MG63 (cell line): ENCODE results near the gene WDR70. TPM values are rescaled to one million over a fixed set of nuclear protein-coding genes. Genes with fewer than 3 reads are reported as not detected.
"Not testable (repeated sequence)": the region's sequence is repeated elsewhere in the genome, so short reads cannot be mapped to it uniquely, and the experiment has no call there.

Experiments
- DNase-seq: peaks from one replicate; pipeline ENCODE4 v3.0.0-alpha.2; 2020
- H3K27me3 ChIP-seq: fragments of 250-450 bp; sonication (Bioruptor Pico); 2 replicates; pipeline ENCODE4 v1.5.1; 2020; ENCODE audit warnings: mild to moderate bottlenecking, moderate library complexity
- H3K36me3 ChIP-seq: fragments of 250-450 bp; sonication (Bioruptor Pico); 2 replicates; pipeline ENCODE4 v1.5.1; 2020; ENCODE audit warnings: mild to moderate bottlenecking, moderate library complexity
- H3K4me3 ChIP-seq: fragments of 250-450 bp; sonication (Bioruptor Pico); 2 replicates; pipeline ENCODE4 v1.5.1; 2020; ENCODE audit warnings: mild to moderate bottlenecking, moderate library complexity
- H3K9me3 ChIP-seq: fragments of 250-450 bp; sonication (Bioruptor Pico); 2 replicates; pipeline ENCODE4 v1.5.1; 2020; ENCODE audit warnings: mild to moderate bottlenecking, moderate library complexity
- total RNA-seq: library from RNA; depleted of rRNA; stranded (reverse); fragments of >200 nt; shearing (Covaris generic); gene quantifications from 2 replicates; pipeline ENCODE4 v1.2.3, GENCODE V29; 2014; ENCODE audit warnings: low replicate concordance

Gene WDR70
- total RNA-seq, 1 experiment from 2014 or later, result 37.9 TPM

DNA sequence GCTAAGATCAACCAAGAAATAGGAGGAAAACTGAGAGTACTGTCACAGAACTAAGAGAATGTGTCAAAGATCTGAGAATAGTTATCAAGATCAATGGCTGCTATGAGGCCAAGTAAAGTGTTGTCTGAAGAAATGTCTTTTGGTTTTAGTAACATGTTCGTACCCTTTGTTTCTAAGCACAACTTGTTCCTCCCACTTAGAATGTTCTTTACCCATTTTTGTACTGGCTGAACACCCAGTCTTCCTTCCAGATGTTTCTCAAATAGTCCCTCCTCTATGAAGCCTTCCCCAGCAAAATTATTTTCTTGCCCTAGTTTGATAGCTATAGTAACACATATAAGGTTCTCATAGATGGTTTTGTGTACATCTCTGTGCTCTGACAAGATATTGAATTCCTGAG is 191.5 kb downstream of the WDR70 start:
- Histone ChIP-seq H3K9me3 (no peaks in the 10 kb centered on the region), H3K36me3 (no peaks in the 10 kb centered on the region; the same call in 1 of the 2 replicates), H3K4me3 (no peak overlapping the region), H3K27me3 (no peaks in the 10 kb centered on the region)
- DNase-seq, result no peak

DNA sequence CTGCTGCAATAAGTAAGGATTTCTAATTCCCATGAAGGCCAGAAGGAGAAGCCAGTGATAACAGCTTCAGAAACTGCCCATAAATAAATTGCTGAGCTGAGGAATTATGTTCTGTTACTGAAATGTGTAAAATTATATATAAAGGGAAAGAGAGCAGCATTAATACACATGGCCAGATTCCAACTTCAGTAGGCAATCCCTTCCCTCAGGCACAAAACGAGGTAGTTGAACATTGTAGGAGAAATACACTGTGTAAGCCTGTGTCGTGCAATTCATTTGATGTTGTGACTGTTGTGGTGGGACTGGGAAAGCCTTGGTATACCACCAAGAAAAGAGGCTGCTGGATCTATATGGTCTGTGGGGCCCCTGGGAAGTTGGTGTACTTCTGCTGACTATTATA is 192.9 kb downstream of the WDR70 start:
- H3K36me3 ChIP-seq, result no peaks in the 10 kb centered on the region; the same call in 1 of the 2 replicates
- H3K27me3 ChIP-seq, result no peaks in the 10 kb centered on the region
- no peak for DNase-seq
- no peak overlapping the region for H3K4me3 ChIP-seq
- H3K9me3 ChIP-seq, result no peaks in the 10 kb centered on the region

DNA sequence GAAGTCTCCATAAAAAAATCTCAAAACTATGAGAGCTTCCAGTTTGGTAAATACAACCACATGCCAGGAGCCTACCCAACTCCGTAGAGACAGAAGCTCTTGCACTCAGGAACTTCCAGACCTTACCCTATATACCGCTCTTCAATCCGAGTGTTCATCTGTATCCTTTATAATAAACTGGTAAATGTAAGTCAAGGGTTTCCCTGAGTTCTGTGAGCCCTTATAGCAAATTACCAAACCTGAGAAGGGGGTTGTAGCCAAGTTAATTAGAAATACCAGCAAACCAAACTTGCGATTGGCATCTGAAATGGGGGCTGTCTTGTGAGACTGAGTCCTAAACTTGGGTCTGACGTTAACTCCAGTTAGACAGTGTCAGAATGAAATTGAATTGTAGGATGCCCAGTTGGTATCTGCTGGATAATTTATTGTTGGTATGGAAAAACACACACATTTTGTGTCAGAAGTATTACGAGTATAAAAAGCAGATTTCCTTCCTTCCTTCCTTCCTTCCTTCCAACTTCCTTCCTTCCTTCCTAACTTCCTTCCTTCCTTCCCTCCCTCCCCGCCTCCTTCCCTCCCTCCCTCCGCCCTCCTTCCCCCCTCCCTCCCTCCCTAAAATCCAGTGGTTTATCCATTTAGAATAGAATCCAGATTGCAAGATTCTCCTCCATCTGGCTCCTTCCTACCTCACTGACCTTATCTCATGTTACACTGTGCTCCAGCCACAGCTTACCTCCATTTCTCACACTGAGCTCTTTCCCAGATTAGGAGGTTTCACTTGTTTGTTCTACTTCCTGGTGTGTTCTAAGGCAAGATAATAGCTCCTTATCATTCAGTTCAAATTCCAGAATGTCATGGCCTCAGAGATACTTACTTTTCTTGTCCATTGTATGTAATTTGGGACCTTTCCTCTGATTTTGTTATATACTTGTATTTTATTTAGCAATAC is 196.7 kb downstream of the WDR70 start:
- DNase-seq, result no peak
- no peaks in the 10 kb centered on the region for H3K9me3 ChIP-seq
- H3K36me3 ChIP-seq, result no peaks in the 10 kb centered on the region; the same call in 1 of the 2 replicates
- no peak overlapping the region for H3K4me3 ChIP-seq
- no peaks in the 10 kb centered on the region for H3K27me3 ChIP-seq

DNA sequence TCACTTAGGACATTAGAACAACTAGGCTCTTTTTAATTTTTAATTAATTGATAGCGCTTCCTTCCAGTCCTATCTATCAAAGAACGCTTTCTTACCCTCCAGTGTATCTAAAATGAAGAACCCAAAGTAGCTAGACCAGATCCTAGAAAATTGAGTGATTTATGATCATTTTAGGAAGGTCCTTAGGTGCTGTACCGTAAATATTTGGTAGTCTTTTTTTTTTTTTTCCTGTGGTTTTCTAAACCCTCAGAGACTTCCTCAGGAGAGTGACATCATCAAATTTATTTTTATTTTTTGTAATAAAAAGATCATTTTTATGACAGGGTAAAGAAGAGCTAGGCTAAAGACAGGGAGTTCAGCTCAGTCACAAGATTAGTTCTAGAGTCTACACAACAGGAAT is 197.4 kb downstream of the WDR70 start:
- H3K36me3 ChIP-seq, result no peaks in the 10 kb centered on the region; the same call in 1 of the 2 replicates
- no peak for DNase-seq
- no peak overlapping the region for H3K4me3 ChIP-seq
- no peaks in the 10 kb centered on the region for H3K9me3 ChIP-seq
- H3K27me3 ChIP-seq, result no peaks in the 10 kb centered on the region

DNA sequence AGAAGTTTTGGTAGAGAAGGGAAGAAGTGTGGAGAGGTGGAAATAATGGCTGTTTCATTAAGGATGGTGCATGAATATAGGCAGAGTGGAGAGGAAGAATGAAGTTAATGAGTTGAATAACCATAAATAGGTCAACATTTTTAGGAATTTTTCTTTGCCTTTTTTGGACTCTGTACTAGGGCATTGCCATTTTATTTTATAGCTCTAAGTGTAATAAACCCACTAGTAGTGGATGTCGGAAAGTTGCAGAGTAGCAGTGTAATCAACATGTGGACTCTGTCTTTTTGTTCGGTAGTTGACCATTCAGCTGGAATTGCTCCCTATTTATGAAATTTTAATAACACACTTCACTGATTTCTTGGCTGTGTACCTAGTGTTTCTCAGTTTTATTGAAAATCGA is 199.1 kb downstream of the WDR70 start:
- Histone ChIP-seq H3K4me3 (no peak overlapping the region), H3K9me3 (no peaks in the 10 kb centered on the region), H3K27me3 (no peaks in the 10 kb centered on the region), H3K36me3 (no peaks in the 10 kb centered on the region)
- no peak for DNase-seq

DNA sequence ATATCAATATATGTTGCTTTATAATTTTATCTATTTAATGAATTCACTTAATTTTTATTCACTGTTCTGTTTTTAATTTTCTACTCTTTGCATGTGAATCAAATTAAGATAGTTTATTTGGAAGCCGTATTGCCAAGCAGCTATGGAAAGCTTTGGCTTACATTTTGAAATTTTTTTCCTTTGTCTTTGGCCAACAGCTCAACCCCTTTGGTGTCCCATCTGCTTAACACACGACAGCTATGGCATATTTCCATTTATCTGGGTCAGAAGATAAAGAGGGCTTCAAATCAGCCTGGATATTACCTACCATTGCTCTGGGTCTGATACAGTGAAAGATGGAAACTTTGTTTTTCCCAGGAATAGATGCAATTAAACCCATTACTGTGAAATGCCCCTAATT is 201.0 kb downstream of the WDR70 start:
- DNase-seq, result no peak
- no peaks in the 10 kb centered on the region for H3K27me3 ChIP-seq
- H3K36me3 ChIP-seq, result no peaks in the 10 kb centered on the region
- no peaks in the 10 kb centered on the region for H3K9me3 ChIP-seq
- H3K4me3 ChIP-seq, result no peak overlapping the region

DNA sequence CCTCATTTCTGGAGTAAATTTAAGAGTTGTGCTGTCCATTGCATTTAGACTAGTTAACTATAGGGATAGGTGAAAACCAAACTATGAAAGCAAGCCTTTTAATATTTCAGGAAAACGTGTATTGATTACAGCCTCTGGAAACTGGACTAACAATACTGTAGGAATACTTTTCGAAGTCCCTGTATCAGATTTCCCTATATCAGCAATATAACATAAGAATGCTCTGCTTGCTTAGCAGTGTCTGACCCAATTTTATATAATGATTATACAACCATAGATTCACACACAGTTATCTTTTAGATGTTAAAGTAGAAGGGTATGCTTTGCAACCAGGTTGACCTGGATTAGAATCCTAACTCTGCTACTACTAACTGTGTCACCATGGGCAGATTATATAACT is 203.1 kb downstream of the WDR70 start:
- DNase-seq, result no peak
- no peaks in the 10 kb centered on the region for H3K36me3 ChIP-seq
- H3K9me3 ChIP-seq, result no peaks in the 10 kb centered on the region
- H3K27me3 ChIP-seq, result no peaks in the 10 kb centered on the region
- H3K4me3 ChIP-seq, result no peak overlapping the region

DNA sequence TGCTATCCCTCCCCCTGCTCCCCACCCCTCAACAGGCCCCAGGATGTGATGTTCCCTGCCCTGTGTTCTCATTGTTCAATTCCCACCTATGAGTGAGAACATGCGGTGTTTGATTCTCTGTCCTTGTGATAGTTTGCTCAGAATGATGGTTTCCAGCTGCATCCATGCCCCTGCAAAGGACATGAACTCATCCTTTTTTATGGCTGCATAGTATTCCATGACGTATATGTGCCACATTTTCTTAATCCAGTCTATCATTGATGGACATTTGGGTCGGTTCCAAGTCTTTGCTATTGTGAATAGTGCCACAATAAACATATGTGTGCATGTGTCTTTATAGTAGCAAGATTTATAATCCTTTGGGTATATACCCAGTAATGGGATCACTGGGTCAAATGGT is 214.2 kb downstream of the WDR70 start:
- H3K9me3 ChIP-seq, DNase-seq, H3K36me3 ChIP-seq, H3K4me3 ChIP-seq, H3K27me3 ChIP-seq: not testable (repeated sequence)

DNA sequence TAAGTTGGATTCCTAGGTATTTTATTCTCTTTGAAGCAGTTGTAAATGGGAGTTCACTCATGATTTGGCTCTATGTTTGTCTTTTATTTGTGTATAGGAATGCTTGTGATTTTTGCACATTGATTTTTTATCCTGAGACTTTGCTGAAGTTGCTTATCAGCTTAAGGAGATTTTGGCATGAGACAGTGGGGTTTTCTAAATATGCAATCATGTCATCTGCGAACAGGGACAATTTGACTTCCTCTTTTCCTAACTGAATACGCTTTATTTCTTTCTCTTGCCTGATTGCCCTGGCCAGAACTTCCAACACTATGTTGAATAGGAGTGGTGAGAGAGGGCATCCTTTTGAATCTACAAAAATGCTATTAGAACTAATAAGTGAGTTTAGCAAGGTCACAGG is 215.7 kb downstream of the WDR70 start:
- DNase-seq, H3K9me3 ChIP-seq, H3K36me3 ChIP-seq, H3K27me3 ChIP-seq, H3K4me3 ChIP-seq: not testable (repeated sequence)

DNA sequence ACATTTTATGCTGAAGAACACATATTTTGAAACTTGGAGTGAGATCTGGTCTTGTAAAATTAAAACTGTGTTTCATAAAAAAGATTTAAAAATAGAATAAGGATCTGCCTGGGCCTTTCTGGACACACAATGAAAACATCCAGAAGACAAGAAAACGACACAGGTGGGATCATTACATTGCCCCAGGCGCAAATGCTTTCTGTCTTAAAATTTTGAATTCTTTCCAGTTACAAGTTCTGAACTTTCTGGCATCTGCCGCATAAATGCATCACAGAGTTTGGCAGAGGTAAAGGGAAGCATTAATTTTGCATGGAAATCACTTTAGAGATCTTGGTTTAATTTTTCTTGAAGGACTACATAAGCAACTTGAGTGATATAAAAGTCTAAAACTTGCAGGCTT is 219.6 kb downstream of the WDR70 start:
- DNase-seq, result no peak
- no peaks in the 10 kb centered on the region for H3K27me3 ChIP-seq

DNA sequence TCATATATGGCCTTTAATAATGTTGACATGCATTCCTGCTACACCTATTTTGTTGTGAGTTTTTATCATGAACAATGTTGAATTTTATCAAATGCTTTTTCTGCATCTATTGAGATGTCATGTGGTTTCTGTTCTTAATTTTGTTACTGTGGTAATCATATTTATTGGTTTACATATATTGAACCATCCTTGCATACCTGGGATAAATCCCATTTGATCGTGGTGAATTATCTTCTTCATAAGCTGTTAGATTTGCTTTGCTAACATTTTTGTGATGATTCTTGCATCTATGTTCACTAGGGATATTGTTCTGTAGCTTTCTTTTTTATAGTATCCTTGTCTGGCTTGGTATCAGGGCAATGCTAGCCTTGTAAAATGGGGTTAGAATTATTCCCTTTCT is 222.0 kb downstream of the WDR70 start:
- H3K9me3 ChIP-seq, result peaks cover 8% of the 10 kb centered on the region
- no peak overlapping the region for H3K4me3 ChIP-seq
- H3K27me3 ChIP-seq, result no peaks in the 10 kb centered on the region
- no peak for DNase-seq
- no peaks in the 10 kb centered on the region for H3K36me3 ChIP-seq

More for the DNA sequence above, 219.6 kb downstream of the WDR70 start:
- Histone ChIP-seq H3K9me3 (peaks cover 8% of the 10 kb centered on the region), H3K4me3 (no peak overlapping the region), H3K36me3 (no peaks in the 10 kb centered on the region)

DNA sequence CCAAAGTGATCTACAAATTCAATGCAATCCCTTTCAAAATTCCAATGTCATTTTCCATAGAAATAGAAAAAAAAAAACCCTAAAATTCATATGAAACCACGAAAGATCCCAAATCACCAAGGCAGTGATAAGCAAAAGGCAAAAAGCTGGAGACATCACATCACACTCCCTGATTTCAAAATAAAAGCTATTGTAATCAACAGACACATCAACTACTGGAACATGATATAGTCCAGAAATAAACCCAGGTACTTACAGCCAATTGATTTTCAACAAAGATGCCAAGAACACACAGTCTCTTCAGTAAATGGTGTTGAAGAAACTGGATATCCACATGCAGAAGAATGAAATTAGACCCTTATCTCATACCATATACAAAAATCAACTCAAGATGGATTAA is 224.0 kb downstream of the WDR70 start:
- Histone ChIP-seq H3K9me3 (peaks cover 8% of the 10 kb centered on the region), H3K27me3 (no peaks in the 10 kb centered on the region), H3K4me3 (no peak overlapping the region), H3K36me3 (no peaks in the 10 kb centered on the region)
- no peak for DNase-seq

DNA sequence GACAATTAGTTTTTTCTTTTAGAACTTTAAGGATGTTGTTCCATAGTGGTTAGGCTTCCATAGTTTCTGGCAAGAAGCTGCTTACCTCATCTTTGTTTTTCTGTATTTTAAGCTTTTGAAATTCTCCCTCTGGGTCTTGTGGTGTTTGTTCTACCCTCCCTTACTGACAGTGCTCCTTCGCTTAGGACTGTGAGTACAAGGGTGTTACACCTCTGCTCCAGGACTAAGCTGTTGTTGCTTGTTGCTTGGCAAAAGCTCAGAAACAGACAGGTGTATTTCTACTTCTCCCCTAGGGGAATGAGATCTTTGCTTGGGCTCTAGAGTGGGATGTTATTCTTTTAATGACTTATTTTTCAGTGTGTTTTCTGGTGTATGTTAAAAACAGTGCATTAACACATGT is 225.2 kb downstream of the WDR70 start:
- Histone ChIP-seq H3K9me3 (peaks cover 8% of the 10 kb centered on the region), H3K36me3 (no peaks in the 10 kb centered on the region), H3K27me3 (no peaks in the 10 kb centered on the region), H3K4me3 (no peak overlapping the region)
- no peak for DNase-seq

DNA sequence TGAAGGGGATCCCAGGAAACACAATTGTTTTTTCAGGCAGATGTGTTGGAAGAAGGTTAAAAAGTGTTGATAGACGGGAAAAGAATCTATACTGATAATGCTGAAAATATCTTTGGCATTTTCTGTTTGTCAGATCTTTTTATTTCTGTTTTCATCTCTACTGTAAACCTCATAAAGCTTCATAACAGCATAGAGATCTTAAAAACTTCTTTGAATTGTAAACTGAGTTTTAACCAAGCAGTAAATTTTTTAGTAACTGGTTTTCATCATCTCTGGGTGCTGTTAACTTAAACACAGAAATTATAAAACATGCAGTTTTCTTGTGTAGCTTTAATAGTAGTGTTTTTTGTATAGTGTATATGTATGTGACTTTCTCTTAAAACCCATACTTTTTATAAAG is 227.0 kb downstream of the WDR70 start:
- Histone ChIP-seq H3K4me3 (no peak overlapping the region), H3K27me3 (no peaks in the 10 kb centered on the region), H3K36me3 (no peaks in the 10 kb centered on the region), H3K9me3 (peaks cover 2% of the 10 kb centered on the region; the same call in 1 of the 2 replicates)
- no peak for DNase-seq

DNA sequence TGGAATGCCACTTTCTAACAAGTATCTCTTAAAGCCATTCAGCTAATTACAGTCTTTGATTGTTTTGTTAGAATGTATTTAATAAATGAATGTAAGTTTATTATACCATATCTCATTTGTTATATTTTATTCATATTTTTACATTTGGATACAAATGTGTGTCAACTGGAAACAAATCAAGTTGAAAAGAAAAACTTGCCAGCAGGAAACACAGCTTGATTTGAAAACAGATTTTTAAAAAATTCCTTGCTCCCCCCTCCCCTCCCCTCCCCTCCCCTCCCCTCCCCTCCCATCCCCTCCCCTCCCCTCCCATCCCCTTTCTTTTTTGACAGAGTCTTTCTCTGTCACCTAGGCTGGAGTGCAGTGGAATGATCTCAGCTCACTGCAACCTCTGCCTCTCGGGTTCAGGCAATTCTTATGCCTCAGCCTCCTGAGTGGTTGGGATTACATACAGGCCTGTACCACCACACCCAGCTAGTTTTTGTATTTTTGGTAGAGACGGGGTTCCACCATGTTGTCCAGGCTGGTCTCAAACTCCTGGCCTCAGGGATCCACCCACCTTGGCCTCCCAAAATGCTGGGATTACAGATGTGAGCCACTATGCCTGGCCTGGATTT is 227.6 kb downstream of the WDR70 start:
- H3K9me3 ChIP-seq, result no peaks in the 10 kb centered on the region
- H3K27me3 ChIP-seq, result no peaks in the 10 kb centered on the region
- H3K36me3 ChIP-seq, result no peaks in the 10 kb centered on the region
- DNase-seq, result no peak
- H3K4me3 ChIP-seq, result no peak overlapping the region

DNA sequence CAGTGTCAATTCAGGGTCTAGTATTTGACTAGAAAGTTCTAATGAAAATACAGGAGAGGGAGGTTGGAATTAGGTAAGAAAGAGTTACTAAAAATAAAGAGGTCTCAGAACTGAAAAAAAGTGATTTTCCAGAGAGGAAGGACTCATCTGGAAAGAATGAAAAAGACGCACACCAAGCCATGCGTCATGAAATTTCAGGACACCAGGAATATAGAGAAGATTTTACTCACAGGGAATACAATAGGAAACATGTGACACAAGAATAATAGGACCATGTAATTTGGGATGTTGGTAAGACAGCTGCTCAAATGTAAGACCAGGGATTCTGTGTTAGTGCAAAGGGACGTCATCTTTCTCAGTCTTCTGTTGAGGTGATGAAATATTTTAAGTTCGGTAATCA is 236.1 kb downstream of the WDR70 start:
- no peaks in the 10 kb centered on the region for H3K9me3 ChIP-seq
- DNase-seq, result no peak
- no peak overlapping the region for H3K4me3 ChIP-seq
- H3K36me3 ChIP-seq, result no peaks in the 10 kb centered on the region
- no peaks in the 10 kb centered on the region for H3K27me3 ChIP-seq

DNA sequence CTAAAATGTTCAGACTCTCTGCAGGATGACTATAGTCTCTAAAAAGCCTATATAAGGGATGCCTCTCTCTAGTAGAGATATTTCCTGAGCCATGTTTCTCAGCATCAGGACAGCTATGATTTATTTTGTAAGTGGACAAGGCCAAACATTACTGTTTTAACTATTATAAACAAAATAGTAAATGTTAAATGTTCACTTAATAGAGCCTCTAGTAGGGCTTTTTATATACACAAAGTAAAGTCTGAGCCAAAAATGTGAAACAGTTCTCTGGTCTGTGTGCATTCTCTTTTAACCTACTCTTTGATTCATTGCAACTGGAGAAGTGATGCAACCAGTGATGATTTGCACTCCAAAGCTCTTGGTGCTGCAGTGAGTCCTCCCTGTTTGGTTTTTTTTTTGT is 240.2 kb downstream of the WDR70 start:
- H3K36me3 ChIP-seq, result no peaks in the 10 kb centered on the region
- H3K27me3 ChIP-seq, result no peaks in the 10 kb centered on the region
- H3K9me3 ChIP-seq, result no peaks in the 10 kb centered on the region
- DNase-seq, result no peak
- H3K4me3 ChIP-seq, result no peak overlapping the region

DNA sequence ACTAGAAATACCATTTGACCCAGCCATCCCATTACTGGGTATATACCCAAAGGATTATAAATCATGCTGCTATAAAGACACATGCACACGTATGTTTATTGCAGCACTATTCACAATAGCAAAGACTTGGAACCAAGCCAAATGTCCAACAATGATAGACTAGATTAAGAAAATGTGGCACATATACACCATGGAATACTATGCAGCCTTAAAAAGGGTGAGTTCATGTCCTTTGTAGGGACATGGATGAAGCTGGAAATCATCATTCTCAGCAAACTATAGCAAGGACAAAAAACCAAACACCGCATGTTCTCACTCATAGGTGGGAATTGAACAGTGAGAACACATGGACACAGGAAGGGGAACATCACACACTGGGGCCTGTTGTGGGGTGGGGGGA is 243.2 kb downstream of the WDR70 start:
- H3K9me3 ChIP-seq, H3K4me3 ChIP-seq, DNase-seq, H3K27me3 ChIP-seq, H3K36me3 ChIP-seq: not testable (repeated sequence)
